ENCODE data around the gene ZMIZ1. TPM values are rescaled to one million over a fixed set of nuclear protein-coding genes. Genes with fewer than 3 reads are reported as not detected.
A peak's percentile ranks its signal among the peaks of the same experiment; 100 is the strongest.

ZMIZ1 gene
- total and polyA plus RNA-seq, 5 donors: 38.0 to 83.1 (median 71.1) TPM

DNA sequence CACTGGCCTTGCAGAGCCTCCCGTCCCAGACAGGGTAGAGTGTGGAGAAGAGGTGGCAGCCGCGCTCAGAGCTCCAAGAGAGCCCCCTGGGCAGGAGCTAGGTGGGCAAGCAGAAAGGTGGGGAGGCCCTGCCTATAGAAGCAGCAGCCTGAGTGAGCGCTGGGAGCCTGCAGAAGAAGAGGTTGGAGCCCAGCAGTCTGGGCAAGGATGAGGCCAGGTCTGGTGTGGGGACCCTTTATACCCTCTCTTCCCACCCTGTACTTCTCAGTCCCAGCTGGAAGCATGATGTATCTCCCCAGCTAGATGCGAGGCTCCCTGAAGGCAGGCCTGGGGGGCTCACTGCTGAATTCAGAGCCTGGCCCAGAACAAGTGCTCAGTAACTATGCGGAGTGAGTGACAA lies 44.5 kb upstream of the ZMIZ1 start:
- peak overlapping the region; percentile 26 for H3K27ac ChIP-seq (ENCODE audit: low read length)
- H3K27me3 ChIP-seq (ENCODE audit: control insufficient read depth, insufficient read depth): no peaks in the 10 kb centered on the region
- no peaks in the 10 kb centered on the region for H3K9me3 ChIP-seq (ENCODE audit: control insufficient read depth, low read length)
- H3K4me1 ChIP-seq (ENCODE audit: control insufficient read depth, insufficient read depth, low read length): peaks cover 3% of the 10 kb centered on the region
- no peak overlapping the region for H3K4me3 ChIP-seq (ENCODE audit: low read length)
- intact Hi-C loops (cut with DNase I): no loop called here
- WGBS: 77% methylated on average over 6 of the region's 6 CpGs
- DNase-seq (no peak), ATAC-seq (no peak)

GRCh38 chr10:79024720-79025198 lies 44.0 kb upstream of the ZMIZ1 start:
- DNase-seq: no peak
- no peaks in the 10 kb centered on the region for H3K27me3 ChIP-seq (ENCODE audit: control insufficient read depth, insufficient read depth)
- intact Hi-C loops (cut with DNase I): no loop called here

DNA sequence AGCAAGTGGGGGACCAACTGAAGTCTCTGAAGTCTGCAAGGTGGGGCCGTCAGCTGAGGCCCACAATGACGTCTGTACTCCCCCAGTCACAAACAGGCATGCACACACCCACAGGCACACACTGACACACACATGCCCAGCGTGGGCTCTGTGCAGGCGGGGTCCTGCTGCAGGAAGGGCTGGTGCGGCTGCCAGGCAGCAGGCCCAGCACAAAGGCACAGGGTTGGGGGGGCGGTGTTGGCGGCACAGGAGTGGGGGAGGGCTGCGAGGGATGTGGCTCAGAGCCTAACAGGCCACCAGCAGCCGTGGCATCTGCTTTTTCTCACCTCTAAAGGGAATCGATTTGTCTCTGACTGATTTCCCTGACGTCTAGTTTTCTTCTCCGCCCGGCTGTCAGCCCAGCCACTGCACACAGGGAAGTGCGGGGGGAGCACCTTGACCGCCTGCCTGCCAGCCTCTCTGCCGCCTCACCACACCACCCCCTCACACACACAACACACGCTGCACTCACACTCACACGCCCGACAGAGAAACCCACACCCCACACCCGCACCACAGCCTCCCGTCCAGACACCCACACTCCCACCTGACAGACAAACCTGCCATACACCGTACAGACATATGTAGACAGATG lies 43.5 kb upstream of the ZMIZ1 start:
- Histone ChIP-seq H3K27me3 (ENCODE audit: control insufficient read depth, insufficient read depth) (no peaks in the 10 kb centered on the region), H3K27ac (ENCODE audit: low read length) (no peak overlapping the region), H3K4me1 (ENCODE audit: control insufficient read depth, insufficient read depth, low read length) (peaks cover under 1% of the 10 kb centered on the region), H3K9me3 (ENCODE audit: control insufficient read depth, low read length) (no peaks in the 10 kb centered on the region), H3K4me3 (ENCODE audit: low read length) (no peak overlapping the region)
- peak; percentile 16 to 40 for ATAC-seq
- peak in 1 of 3 donors; percentile 62 for DNase-seq
- intact Hi-C loops (cut with DNase I): no loop called here
- whole genome bisulfite sequencing: 57% methylated on average over 22 of the region's 22 CpGs

More at GRCh38 chr10:79024720-79025198, 44.0 kb upstream of the ZMIZ1 start:
- H3K27ac ChIP-seq (ENCODE audit: low read length): peak overlapping the region; percentile 12
- peaks cover 3% of the 10 kb centered on the region for H3K4me1 ChIP-seq (ENCODE audit: control insufficient read depth, insufficient read depth, low read length)
- WGBS: 70% methylated on average over 5 of the region's 5 CpGs
- no peaks in the 10 kb centered on the region for H3K9me3 ChIP-seq (ENCODE audit: control insufficient read depth, low read length)
- H3K4me3 ChIP-seq (ENCODE audit: low read length): no peak overlapping the region
- no peak for ATAC-seq

DNA sequence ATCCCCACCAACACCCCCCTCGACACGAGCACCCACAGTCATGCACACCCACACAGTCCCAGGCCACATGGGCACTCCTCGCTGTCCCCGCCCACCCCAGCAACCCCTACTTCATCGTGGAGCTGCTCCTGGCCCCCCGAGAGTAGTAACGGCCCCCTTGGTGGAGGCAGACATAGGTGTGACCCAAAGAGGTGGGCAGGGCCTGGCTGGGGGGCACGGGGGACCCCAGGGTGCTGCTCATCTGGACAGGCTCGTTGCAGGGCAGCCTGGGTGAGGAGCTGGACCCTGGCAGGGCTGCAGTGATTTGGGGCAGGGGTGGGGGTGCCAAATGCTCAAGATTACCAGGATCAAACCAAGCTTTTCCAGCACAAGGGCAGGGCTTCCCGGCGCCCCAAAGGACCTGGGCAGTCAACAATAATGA lies 42.4 kb upstream of the ZMIZ1 start:
- no peaks in the 10 kb centered on the region for H3K4me1 ChIP-seq (ENCODE audit: control insufficient read depth, insufficient read depth, low read length)
- intact Hi-C loops (cut with DNase I): no loop called here
- no peak overlapping the region for H3K27ac ChIP-seq (ENCODE audit: low read length)
- no peaks in the 10 kb centered on the region for H3K27me3 ChIP-seq (ENCODE audit: control insufficient read depth, insufficient read depth)
- no peak overlapping the region for H3K4me3 ChIP-seq (ENCODE audit: low read length)
- no peak for DNase-seq
- no peaks in the 10 kb centered on the region for H3K9me3 ChIP-seq (ENCODE audit: control insufficient read depth, low read length)
- 93% methylated on average over 11 of the region's 11 CpGs for WGBS
- ATAC-seq: no peak

- no peaks in the 10 kb centered on the region for H3K4me1 ChIP-seq (ENCODE audit: control insufficient read depth, insufficient read depth, low read length)
- no peaks in the 10 kb centered on the region for H3K27me3 ChIP-seq (ENCODE audit: control insufficient read depth, insufficient read depth)
- ATAC-seq (no peak), DNase-seq (no peak)
- 92% methylated on average over 3 of the region's 3 CpGs for WGBS
- intact Hi-C loops (cut with DNase I): no loop called here
- no peak overlapping the region for H3K4me3 ChIP-seq (ENCODE audit: low read length)
- H3K27ac ChIP-seq (ENCODE audit: low read length): no peak overlapping the region
- H3K9me3 ChIP-seq (ENCODE audit: control insufficient read depth, low read length): no peaks in the 10 kb centered on the region
Observed at GRCh38 chr10:79026806-79027146, 42.0 kb upstream of the ZMIZ1 start.

DNA sequence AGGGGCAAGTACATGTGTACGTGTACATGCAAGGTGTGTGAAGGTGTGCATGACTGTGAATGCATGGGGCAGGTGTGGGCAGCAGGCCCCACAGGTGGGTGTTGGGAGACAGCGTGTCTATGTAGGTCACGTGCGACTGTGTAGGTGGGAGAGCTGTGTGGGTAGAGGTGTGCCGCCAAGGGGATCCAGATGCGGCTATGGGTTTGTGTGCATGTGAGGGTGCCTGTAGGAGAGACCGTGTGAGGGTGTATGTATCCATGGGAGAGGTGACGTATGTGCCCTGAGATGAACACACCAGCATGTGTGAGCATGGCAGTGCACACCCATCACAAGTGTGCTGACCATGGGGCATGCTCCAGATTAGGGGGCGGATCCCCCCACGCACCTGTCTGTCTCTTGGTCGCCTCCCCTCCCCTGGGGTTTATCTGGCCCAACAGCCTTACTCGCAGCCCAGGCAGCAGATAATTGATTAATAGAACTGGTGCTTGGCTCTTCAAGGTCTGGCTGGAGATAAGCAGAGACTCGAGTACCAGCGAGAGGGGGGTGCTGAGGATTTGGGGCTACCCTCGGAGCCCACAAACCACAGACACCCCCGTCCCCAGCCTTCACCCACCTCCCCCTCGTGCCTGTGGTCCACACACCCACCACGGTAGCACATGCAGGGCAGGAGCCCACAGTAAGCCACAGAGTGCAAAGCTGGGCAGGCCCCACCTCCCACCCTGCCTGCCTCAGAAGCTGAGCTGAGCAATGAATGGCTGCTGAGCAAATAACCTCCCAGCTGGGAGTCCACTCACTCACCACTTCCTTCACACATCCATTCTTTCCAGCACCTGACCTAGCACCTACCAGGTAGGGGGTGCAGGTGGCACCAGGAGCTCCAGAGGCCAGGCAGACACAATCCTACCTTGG lies 41.4 kb upstream of the ZMIZ1 start:
- WGBS: 80% methylated on average over 18 of the region's 18 CpGs
- intact Hi-C loops (cut with DNase I): no loop called here
- H3K27ac ChIP-seq (ENCODE audit: low read length): no peak overlapping the region
- H3K4me3 ChIP-seq (ENCODE audit: low read length): no peak overlapping the region
- no peaks in the 10 kb centered on the region for H3K4me1 ChIP-seq (ENCODE audit: control insufficient read depth, insufficient read depth, low read length)
- ATAC-seq (no peak), DNase-seq (no peak)
- no peaks in the 10 kb centered on the region for H3K9me3 ChIP-seq (ENCODE audit: control insufficient read depth, low read length)
- no peaks in the 10 kb centered on the region for H3K27me3 ChIP-seq (ENCODE audit: control insufficient read depth, insufficient read depth)

- ATAC-seq (no peak), DNase-seq (no peak)
- Histone ChIP-seq H3K27me3 (ENCODE audit: control insufficient read depth, insufficient read depth) (no peaks in the 10 kb centered on the region), H3K27ac (ENCODE audit: low read length) (no peak overlapping the region), H3K9me3 (ENCODE audit: control insufficient read depth, low read length) (no peaks in the 10 kb centered on the region), H3K4me3 (ENCODE audit: low read length) (no peak overlapping the region), H3K4me1 (ENCODE audit: control insufficient read depth, insufficient read depth, low read length) (no peaks in the 10 kb centered on the region)
- 83% methylated on average over 4 of the region's 4 CpGs for WGBS
- intact Hi-C loops (cut with DNase I): no loop called here
Observed at GRCh38 chr10:79028056-79028430, 40.7 kb upstream of the ZMIZ1 start.

DNA sequence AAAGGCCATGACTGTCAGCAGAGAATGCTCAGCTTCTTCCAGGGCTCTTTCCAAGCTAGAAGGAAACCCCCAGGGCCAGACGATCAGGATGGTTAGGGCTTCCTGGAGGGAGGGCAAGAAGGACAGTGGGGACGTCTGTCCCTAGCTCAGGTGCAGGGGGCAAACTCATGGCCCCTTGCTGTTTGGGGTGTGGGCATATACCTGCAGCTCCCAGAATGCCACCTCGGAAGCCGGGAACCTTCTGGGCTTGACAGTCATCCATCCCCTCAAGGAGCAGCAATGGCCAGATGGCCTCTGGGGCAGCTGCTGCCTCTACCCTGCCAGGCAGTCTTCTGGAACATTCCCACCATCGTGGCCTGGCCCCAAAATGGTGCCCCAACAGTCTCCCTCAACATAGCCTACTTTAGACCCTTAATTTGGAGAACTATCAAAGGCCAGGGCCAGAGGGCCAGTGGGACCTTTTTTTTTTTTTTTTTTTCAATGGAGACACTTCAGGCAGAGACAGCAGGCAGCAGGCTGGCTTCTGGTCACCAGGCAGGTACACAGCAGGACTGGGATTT lies 40.2 kb upstream of the ZMIZ1 start:
- Histone ChIP-seq H3K4me1 (ENCODE audit: control insufficient read depth, insufficient read depth, low read length) (no peaks in the 10 kb centered on the region), H3K27ac (ENCODE audit: low read length) (no peak overlapping the region), H3K4me3 (ENCODE audit: low read length) (no peak overlapping the region), H3K9me3 (ENCODE audit: control insufficient read depth, low read length) (no peaks in the 10 kb centered on the region), H3K27me3 (ENCODE audit: control insufficient read depth, insufficient read depth) (no peaks in the 10 kb centered on the region)
- 88% methylated on average over 5 of the region's 5 CpGs for WGBS
- intact Hi-C loops (cut with DNase I): no loop called here
- DNase-seq: no peak
- no peak for ATAC-seq

GRCh38 chr10:79029478-79030390 lies 39.0 kb upstream of the ZMIZ1 start:
- Histone ChIP-seq H3K27me3 (ENCODE audit: control insufficient read depth, insufficient read depth) (no peaks in the 10 kb centered on the region), H3K4me3 (ENCODE audit: low read length) (no peak overlapping the region), H3K27ac (ENCODE audit: low read length) (no peak overlapping the region), H3K9me3 (ENCODE audit: control insufficient read depth, low read length) (no peaks in the 10 kb centered on the region), H3K4me1 (ENCODE audit: control insufficient read depth, insufficient read depth, low read length) (no peaks in the 10 kb centered on the region)
- intact Hi-C loops (cut with DNase I): no loop called here
- ATAC-seq: no peak
- 87% methylated on average over 12 of the region's 12 CpGs for WGBS
- DNase-seq: no peak

- no peaks in the 10 kb centered on the region for H3K9me3 ChIP-seq (ENCODE audit: control insufficient read depth, low read length)
- WGBS: 80% methylated on average over 1 of the region's 1 CpG
- no peaks in the 10 kb centered on the region for H3K4me1 ChIP-seq (ENCODE audit: control insufficient read depth, insufficient read depth, low read length)
- no peak overlapping the region for H3K27ac ChIP-seq (ENCODE audit: low read length)
- no peaks in the 10 kb centered on the region for H3K27me3 ChIP-seq (ENCODE audit: control insufficient read depth, insufficient read depth)
- no peak for DNase-seq
- no peak for ATAC-seq
- intact Hi-C loops (cut with DNase I): no loop called here
- H3K4me3 ChIP-seq (ENCODE audit: low read length): no peak overlapping the region
Observed at GRCh38 chr10:79030705-79031104, 38.1 kb upstream of the ZMIZ1 start.
